VCaP (cell line): Measurements from ENCODE around the gene MASP2.
A peak's percentile ranks its signal among the peaks of the same experiment; 100 is the strongest.
"Not testable (repeated sequence)": the region's sequence is repeated elsewhere in the genome, so short reads cannot be mapped to it uniquely, and the experiment has no call there.

Experiments used
- H3K27ac ChIP-seq: fragments of 450-650 bp; 2 replicates; pipeline ENCODE4 v1.5.1; 2017
- CTCF ChIP-seq: fragments of 450-650 bp; conservative IDR thresholded peaks from 2 replicates; pipeline ENCODE4 v1.5.1; 2017; ENCODE audit warnings: mild to moderate bottlenecking, moderate library complexity

MASP2 gene

GRCh38 chr1:11056504-11056903 is 9.5 kb upstream of the MASP2 start:
- TF ChIP-seq CTCF, result no peak
- H3K27ac ChIP-seq, result peak overlapping the region; percentile 11; the same call in 1 of the 2 replicates

GRCh38 chr1:11055676-11056075 is 8.6 kb upstream of the MASP2 start:
- H3K27ac ChIP-seq, result no peak overlapping the region
- no peak for TF ChIP-seq CTCF

- TF ChIP-seq CTCF, result no peak
- no peak overlapping the region for H3K27ac ChIP-seq
Measured at GRCh38 chr1:11054666-11055065, 7.6 kb upstream of the MASP2 start.

GRCh38 chr1:11054181-11054580 is 7.1 kb upstream of the MASP2 start:
- no peak overlapping the region for H3K27ac ChIP-seq
- TF ChIP-seq CTCF, result no peak

GRCh38 chr1:11053758-11054137 is 6.7 kb upstream of the MASP2 start:
- TF ChIP-seq CTCF, result no peak
- H3K27ac ChIP-seq, result no peak overlapping the region

GRCh38 chr1:11052839-11053757 is 6.1 kb upstream of the MASP2 start:
- no peak for TF ChIP-seq CTCF
- H3K27ac ChIP-seq, result no peak overlapping the region

- no peak for TF ChIP-seq CTCF
- H3K27ac ChIP-seq, result no peak overlapping the region
Measured at GRCh38 chr1:11051781-11052511, 4.9 kb upstream of the MASP2 start.

GRCh38 chr1:11051121-11051520 is 4.1 kb upstream of the MASP2 start:
- H3K27ac ChIP-seq, result not testable (repeated sequence)
